Measurements from ENCODE around the gene NFKBIA.

DNA sequence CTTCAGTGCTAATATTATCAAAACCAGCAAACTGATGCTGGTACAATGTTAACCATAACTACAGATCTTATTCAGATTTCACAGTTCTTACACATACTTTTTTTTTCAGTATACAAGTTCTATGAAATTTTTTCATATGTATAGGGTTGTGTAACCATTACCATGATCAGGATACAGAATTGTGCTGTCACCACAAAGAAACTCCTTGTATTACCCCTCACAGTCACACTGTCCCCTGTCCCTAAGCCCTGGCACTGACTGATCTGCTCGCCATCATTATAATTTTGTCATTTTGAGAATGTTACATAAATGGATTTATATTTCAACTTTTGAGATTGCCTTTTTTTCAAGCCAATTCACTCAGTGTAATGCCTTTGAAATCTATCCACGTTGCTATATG lies 21.3 kb upstream of the NFKBIA start:
- TF ChIP-seq, protein P1, sequence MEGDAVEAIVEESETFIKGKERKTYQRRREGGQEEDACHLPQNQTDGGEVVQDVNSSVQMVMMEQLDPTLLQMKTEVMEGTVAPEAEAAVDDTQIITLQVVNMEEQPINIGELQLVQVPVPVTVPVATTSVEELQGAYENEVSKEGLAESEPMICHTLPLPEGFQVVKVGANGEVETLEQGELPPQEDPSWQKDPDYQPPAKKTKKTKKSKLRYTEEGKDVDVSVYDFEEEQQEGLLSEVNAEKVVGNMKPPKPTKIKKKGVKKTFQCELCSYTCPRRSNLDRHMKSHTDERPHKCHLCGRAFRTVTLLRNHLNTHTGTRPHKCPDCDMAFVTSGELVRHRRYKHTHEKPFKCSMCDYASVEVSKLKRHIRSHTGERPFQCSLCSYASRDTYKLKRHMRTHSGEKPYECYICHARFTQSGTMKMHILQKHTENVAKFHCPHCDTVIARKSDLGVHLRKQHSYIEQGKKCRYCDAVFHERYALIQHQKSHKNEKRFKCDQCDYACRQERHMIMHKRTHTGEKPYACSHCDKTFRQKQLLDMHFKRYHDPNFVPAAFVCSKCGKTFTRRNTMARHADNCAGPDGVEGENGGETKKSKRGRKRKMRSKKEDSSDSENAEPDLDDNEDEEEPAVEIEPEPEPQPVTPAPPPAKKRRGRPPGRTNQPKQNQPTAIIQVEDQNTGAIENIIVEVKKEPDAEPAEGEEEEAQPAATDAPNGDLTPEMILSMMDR (IDR thresholded peaks at IDR 0.05) = no peak
- TF ChIP-seq POLR2AphosphoS5 (IDR thresholded peaks at IDR 0.05; ENCODE audit: low read depth, low read length) = no peak
- no peak for TF ChIP-seq REST (IDR thresholded peaks at IDR 0.05; ENCODE audit: insufficient read depth in 1 of 2, low read depth in 2 of 2, low read length in 1 of 2)

All from Panc1 (cell line).